GM04504 (cell line): Measurements from ENCODE around the gene ATAD5.
"Not testable (repeated sequence)": the region's sequence is repeated elsewhere in the genome, so short reads cannot be mapped to it uniquely, and the experiment has no call there.

Experiments used
- DNase-seq: peaks from one replicate; pipeline ENCODE4 v3.0.0-alpha.2; 2012; ENCODE audit warnings: low read depth

The ATAD5 gene

GRCh38 chr17:30824002-30824355, 7.8 kb upstream of the ATAD5 start:
- DNase-seq = no peak

- DNase-seq = peak; percentile 79
Measured at GRCh38 chr17:30824356-30825145, 7.2 kb upstream of the ATAD5 start, which contains the start of gene CRLF3. CRLF3 (minus strand) TSS chr17:30824692; CDS start chr17:30824651, 41 bp downstream.

- DNase-seq = no peak
Measured at GRCh38 chr17:30827082-30827481, 4.7 kb upstream of the ATAD5 start.

- no peak for DNase-seq
Measured at GRCh38 chr17:30829022-30829421, 2.7 kb upstream of the ATAD5 start.

- no peak for DNase-seq
Measured at GRCh38 chr17:30831257-30831656, 509 bp upstream of the ATAD5 start.

GRCh38 chr17:30832438-30833124, 815 bp downstream of the ATAD5 start:
- no peak for DNase-seq

- DNase-seq = no peak
Measured at GRCh38 chr17:30838202-30838807, 6.5 kb downstream of the ATAD5 start.

- DNase-seq = no peak
Measured at GRCh38 chr17:30840771-30841170, 9.0 kb downstream of the ATAD5 start.

- no peak for DNase-seq
Measured at GRCh38 chr17:30848021-30848420, 16.3 kb downstream of the ATAD5 start.

GRCh38 chr17:30854146-30854545, 22.4 kb downstream of the ATAD5 start:
- no peak for DNase-seq

GRCh38 chr17:30858556-30859250, 26.9 kb downstream of the ATAD5 start:
- DNase-seq = peak; percentile 8

GRCh38 chr17:30864636-30865035, 32.9 kb downstream of the ATAD5 start:
- no peak for DNase-seq

- no peak for DNase-seq
Measured at GRCh38 chr17:30869005-30869404, 37.2 kb downstream of the ATAD5 start.

GRCh38 chr17:30886187-30886586, 54.4 kb downstream of the ATAD5 start:
- DNase-seq = no peak

- DNase-seq = no peak
Measured at GRCh38 chr17:30894236-30894635, 62.5 kb downstream of the ATAD5 start.

- no peak for DNase-seq
Measured at GRCh38 chr17:30897311-30897710, 65.5 kb downstream of the ATAD5 start.

- no peak for DNase-seq
Measured at GRCh38 chr17:30905742-30906100, 74.0 kb downstream of the ATAD5 start.

- peak; percentile 82 for DNase-seq
Measured at GRCh38 chr17:30906101-30906911, 74.5 kb downstream of the ATAD5 start, which contains the start of gene TEFM. TEFM (minus strand) TSS chr17:30906238; CDS start chr17:30906198, 40 bp downstream.

- DNase-seq = no peak
Measured at GRCh38 chr17:30908717-30909420, 77.1 kb downstream of the ATAD5 start.

GRCh38 chr17:30910151-30910550, 78.4 kb downstream of the ATAD5 start:
- not testable (repeated sequence) for DNase-seq

GRCh38 chr17:30913955-30914354, 82.2 kb downstream of the ATAD5 start:
- no peak for DNase-seq
